ENCODE measurements around the gene ATXN2L.

- TF ChIP-seq, protein P1, sequence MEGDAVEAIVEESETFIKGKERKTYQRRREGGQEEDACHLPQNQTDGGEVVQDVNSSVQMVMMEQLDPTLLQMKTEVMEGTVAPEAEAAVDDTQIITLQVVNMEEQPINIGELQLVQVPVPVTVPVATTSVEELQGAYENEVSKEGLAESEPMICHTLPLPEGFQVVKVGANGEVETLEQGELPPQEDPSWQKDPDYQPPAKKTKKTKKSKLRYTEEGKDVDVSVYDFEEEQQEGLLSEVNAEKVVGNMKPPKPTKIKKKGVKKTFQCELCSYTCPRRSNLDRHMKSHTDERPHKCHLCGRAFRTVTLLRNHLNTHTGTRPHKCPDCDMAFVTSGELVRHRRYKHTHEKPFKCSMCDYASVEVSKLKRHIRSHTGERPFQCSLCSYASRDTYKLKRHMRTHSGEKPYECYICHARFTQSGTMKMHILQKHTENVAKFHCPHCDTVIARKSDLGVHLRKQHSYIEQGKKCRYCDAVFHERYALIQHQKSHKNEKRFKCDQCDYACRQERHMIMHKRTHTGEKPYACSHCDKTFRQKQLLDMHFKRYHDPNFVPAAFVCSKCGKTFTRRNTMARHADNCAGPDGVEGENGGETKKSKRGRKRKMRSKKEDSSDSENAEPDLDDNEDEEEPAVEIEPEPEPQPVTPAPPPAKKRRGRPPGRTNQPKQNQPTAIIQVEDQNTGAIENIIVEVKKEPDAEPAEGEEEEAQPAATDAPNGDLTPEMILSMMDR (IDR thresholded peaks at IDR 0.05) = no peak
- no peak for TF ChIP-seq POLR2A (IDR thresholded peaks at IDR 0.05)
Observed at GRCh38 chr16:28882551-28883160, 59.9 kb downstream of the ATXN2L start.

All from testis (tissue), 2 donors.